Medulla oblongata (tissue), 1 donor: Measurements from ENCODE around the gene PSMB11.
"Not testable (repeated sequence)": the region's sequence is repeated elsewhere in the genome, so short reads cannot be mapped to it uniquely, and the experiment has no call there.

Experiments
- DNase-seq: peaks from one replicate; pipeline ENCODE4 v3.0.0-alpha.2; 2015; ENCODE audit errors: extremely low spot score

PSMB11 gene

DNA sequence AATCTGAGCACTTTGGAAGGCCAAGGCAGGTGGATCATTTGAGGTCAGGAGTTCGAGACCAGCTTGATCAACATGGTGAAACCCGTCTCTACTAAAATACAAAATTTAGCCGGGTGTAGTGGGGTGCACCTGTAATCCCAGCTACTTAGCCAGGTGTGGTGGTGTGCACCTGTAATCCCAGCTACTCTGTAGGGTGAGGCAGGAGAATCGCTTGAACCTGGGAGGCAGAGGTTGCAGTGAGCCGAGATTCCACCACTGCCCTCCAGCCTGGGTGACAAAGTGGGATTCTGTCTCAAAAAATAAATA lies 28.3 kb upstream of the PSMB11 start:
- DNase-seq: not testable (repeated sequence)

DNA sequence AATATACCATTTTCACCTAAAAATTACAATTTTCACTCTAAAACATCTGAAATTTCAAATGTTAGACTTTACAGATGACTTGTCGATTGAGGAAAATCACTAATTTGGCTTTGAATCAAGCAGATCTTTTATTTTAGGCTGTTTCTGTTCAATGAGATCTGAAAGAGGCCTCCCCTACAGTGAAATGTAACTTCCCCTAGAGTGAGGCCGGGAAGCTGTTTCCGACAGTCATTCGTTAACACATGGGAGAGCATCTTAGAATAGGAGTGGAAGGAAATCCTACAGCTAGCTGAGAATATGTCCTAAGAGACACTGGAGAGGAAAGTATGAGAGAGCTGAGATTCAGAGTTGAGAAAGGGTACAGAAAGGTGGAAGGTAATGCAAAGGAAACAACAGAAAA lies 26.4 kb upstream of the PSMB11 start:
- DNase-seq: no peak

DNA sequence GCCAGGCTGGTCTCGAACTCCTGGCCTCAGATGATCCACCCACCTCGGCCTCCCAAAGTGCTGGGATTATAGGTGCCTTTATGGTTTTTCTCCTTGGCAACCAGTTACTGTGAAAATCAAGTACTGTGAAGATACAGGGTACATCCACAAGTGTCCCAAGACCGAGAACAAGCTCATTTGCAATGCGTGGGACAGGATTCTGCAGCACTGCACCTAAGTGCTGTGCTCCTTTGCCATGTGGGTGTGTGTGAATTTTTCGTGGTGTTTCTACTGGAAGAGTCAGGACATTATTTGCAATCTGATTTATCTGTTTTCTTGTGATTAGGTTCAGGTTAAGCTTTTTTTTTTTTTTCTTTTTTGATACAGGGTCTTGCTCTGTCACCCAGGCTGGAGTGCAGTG lies 24.9 kb upstream of the PSMB11 start:
- no peak for DNase-seq

DNA sequence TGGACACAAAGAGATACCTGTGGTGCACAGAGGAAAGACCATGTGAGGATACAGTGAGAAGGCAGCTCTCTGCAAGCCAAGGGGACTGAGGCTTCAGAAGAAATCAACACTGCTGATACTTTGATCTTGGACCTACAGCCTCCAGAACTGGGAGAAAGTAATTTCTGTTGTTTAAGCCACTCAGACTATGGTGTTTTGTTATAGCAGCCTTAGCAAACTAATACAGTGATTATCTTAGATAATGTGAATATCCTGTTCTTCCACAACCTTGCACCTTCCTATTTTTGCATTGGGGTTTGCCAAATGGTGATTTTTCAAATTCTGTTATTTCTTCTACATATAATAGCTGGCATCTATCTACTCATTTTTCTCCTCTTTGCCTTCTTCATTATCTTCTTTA lies 23.9 kb upstream of the PSMB11 start:
- DNase-seq: no peak

DNA sequence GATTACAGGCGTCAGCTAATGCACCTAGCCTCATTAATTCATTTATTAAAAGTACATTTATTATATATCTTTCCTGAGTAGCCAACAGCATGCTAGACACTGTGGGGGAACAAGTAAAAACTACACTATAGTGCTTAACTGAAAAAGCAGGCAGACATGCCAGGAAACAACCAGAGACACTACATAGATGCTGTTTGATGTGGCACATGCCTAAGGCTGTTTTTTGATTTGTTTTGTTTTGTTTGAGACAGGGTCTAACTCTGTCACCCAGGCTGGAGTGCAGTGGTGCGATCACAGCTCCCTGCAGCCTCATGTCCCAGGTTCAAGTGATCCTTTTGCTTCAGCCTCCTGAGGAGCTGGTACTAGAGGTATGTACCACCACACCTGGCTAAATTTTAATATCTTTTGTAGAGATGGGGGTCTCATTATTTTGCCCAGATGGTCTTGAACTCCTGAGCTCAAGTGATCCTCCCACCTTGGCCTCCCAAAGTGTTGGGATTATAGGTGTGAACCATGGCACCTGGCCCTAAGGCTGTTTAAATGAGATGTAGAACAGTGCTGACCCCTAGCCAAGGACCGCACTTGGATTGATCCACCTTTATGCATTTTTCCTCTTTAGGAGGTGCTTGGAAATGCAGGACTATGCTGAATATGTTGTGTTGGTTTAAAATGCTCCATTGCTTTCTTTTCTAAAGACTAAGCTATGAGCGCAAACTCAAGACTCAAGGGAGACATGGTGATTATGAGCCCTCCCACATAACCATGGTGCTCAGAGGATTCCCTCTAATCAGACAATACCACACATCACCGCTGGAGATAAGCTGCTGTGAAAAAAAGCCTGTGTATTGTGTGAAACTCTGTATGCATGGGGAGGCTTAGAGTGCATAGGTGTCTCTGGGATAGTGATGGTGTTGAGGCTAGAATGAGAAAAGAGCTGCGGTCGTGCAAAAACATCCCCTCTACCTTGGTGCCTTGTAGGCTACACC lies 21.6 kb upstream of the PSMB11 start:
- no peak for DNase-seq

DNA sequence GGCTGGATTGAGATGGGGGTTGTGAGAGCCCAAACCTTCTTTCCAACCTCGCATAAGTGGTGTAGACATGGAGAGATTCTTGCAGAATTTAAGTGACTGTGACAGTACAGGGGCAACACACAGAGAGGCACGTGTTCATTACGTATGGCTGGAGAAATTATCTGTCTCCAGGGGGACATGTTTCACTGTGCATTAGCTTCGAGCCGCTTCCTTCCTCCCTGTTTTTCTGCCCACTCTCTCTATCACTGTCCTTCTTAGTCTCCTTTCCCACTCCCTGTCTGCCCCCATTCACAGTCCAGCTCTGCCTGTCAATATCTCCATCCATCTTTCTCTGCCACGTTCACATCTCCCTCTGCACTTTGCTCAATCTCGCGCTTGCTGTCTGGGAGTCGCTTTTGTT lies 20.6 kb upstream of the PSMB11 start:
- DNase-seq: no peak

DNA sequence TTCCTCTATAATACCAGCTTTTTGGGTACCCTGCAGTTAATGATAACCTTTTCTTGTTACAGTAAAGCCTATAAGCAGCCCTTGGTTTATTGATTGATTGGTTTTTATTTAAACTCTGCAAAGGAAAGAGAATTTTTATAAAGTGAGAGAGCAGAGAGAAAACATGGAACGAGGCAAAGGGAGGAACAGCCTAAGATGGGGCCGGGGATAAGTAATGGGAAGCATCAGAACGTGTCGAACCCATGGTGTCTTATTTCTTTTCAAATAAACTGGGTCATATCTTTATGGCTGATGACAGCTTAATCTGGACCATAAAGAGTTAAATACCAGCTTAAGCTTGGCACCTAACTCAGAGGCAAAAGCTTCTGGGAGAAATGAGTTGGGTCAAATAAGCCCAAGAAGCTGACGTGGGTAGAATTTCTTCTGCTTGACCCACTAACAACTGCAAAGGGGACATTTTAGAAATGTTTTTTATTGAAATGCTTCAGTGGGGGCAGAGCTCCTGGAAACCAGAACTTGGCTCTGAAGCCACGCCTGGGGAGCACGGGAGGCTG lies 20.0 kb upstream of the PSMB11 start:
- no peak for DNase-seq

DNA sequence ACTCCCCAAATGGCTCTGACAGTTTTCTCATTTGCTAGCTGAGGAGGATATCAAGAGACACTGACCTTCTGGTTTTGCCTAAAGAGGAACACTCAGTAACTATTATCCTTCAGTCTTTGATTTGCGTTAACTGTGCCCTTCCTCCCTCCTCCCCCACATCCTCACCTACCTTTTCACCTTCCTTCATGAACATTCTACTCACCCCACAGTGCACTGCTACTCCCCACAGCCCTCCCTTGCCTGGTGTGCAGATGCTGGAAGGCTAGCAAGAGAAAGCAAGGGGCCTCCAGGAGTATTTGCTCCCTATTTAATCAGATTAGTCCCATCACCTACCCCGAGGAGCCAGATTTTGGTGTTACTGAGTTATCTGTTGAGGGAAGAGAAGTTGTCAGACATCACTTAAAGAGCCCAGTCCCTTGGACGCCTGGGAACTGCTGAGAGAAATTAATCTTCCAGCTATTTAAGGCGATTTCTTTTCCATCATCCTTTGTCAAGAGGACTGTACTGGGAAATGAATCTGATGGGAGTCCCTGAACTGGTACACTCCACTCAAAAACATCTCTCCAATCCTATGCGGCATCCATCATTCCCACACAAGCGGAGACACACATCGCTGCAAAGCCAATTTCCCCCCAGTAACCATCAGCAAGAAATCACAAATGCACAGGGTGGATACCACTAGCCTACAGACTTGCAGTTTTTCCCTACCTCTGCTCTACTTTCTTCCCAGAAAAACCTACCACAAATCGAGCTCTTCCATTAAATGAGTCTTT lies 18.8 kb upstream of the PSMB11 start:
- DNase-seq: no peak

DNA sequence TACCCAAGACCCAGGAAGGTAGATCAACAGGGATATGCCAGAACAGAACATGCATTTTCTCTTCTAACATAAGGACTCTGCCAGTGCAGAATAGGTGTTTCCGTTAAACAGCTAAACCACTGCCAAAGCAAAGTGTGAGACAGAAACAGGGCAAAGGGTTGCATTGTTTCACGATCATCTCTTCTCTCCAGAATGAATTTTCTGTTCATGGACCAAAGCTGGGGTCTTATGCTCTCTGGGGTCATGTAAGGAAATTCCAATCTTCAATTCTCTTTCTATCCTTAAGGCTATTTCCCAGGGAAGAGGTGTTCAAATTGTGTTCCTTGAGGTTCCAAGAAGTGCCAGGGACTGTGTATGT lies 18.2 kb upstream of the PSMB11 start:
- DNase-seq: no peak

DNA sequence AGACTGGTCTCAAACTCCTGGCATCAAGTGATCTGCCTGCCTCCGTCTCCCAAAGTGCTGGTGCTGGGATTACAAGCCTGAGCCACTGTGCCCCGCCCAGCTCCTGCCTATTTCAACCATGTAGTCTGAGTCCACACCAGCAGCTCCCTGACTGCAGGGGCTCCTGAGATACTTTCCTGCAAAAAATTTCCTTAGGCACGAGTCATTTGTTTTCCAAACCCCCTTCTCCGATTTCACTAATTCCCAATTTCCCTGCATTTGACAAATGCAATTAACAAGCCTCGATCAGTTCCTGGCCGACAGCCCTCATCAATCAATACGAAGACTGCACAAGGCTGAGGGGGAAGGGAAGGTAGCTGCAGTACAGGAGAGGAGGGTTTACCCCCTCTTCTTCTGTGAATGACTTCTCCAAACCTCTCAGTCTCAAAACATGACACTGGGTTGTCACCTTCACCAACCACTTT lies 17.4 kb upstream of the PSMB11 start:
- no peak for DNase-seq

DNA sequence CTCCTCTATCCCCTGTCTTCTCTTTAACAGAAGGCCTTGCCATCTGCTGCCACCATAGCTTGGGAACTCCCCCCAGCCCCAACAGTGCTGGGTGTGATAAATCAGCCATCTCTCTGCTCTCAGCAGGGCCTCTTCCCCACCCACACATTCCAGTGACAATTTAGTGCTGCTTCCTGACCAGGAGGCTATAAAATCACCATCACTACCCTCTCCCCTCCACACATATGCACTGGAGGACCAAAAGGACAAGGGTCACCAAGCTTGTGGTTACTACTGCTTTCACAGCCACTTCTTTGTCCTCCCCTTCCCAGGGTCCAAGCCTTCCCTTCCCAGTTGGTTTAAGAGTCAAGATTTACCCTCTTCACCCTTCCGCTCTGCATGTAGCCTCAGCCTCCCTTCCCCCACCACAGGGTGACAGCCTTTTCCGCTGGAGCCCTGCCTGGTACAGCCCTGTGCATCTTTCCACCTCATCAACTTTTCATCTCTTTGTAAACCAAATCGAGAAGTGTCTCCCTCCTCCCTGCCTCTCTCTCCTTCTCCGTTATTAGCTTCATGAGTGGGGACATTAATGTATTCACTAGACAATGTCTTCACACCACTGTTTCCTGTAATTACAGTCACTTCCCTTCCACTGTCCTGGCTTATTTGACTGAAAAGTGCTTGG lies 16.7 kb upstream of the PSMB11 start:
- no peak for DNase-seq

DNA sequence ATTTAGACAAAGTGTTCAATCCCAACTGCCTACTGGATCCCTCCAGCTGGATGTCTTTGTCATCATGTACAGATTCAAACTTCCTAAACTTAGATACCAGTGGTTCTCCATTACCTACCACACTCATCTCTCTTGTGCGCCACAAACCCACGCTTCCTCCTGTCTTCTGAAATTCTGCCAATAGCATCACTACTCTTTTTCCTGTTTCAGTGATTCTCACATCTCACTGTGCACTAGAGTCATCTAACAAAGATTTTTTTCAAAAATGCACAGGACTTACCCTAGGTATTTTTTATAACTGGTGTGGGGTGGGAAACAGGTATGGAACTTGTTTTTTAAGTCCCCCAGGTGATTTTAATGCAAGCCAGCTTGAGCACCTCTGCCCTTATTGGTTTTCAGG lies 13.2 kb upstream of the PSMB11 start:
- DNase-seq: no peak

DNA sequence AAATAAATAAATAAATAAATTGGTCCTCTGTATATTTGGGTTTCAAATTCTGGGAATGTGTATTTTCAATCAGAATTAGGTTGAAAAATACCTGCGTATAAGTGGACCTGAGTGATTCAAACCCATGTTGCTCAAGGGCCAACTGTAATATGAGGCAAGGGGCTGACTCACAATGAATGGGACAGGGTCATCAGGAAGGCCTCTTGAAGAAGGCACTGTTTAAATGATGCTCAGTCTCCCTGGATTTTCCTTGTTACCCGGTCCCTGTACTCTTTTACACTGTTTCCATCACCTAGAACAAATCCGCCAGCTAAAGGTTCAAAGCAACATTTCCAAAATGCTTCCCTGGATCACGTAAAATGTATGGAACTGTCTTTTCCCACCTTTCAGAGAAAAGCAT lies 11.1 kb upstream of the PSMB11 start:
- no peak for DNase-seq

DNA sequence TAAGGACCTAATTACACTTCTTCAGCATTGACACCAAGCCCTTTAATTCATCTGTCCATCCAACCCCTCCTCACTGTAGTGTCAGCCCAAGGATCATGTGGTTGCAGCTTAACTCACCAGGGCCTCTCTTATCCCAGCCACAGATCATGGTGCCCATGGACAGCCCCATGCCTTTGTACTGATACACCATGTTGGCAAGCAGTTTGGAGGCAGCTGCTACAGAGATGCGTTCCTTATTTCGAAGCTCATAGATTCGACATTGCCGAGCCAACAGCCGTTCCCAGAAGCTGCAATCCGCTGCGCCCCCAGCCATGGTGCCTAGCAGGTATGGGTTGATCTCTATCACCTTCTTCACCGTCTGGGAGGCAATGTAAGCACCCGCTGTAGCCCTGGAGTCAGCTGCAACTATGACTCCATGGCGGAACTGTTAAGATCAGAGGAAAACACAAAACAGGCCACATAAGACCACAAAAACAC lies 8.7 kb upstream of the PSMB11 start:
- no peak for DNase-seq

DNA sequence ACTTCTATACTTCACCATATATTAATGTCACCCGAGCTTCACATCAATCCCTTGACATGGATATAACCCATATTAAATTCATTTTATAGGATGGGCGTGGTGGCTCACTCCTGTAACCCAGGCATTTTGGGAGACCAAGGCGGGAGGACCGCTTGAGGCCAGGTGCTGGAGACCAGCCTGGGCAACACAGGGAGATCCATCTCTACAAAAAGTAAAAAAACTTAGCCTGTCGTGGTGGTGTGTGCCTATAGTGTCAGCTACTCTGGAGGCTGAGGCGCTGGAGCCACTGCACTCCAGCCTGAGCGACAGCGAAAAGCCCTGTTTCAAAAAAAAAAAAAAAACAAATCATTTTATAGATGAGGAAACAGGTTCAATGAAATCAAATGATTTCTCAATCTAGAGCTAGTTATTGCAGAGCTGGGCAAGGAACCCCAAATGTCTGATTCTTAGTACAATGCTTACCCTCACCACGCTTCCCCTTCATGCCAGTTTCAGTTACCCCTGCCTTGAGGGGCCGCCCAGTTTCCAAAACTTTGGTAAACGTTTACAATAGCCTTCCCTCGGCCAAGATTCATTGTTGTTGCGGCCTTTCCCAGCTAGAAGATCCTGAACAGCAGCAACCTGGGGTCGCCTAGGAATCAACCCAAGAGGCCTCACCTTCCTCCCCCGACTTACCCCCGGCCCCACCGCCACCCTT lies 8.1 kb upstream of the PSMB11 start:
- no peak for DNase-seq

DNA sequence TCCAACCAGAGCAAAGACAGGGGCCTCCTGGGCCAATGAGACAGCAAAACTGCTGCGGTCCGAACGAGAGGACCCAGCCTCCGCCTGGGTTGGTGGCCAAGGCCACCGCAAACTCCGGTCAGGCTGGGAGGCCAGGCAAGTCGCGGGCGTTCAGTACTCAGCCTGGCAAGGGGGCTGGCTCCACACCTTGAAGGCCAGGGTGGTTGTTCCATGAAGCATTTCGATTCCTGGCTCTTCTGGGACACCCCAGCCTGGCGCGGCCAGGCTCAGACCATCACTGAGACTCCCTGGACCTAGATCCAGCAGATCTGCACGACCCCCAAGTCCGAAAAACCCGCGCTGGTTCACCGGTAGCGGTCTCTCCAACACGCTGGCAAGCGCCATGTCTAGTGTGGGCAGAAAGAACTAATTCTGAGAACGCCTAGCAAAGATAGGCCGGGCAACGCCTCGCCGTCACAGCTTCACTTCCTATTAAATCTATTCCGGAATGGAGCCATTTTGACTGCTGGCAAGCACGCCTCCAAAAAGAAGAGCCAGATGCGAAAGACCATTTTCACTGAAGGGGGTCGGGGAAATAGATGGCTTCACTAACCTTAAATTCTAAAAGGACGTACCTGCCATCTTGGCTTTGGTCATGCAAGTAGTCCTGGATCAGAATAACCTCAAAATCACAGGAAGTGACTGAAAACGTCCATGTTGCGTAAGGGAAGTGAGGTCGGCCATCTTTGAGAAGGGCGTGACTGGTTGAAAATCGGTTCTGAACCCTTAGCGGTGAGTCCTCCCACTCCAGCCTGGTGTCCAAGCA lies 7.3 kb upstream of the PSMB11 start, which contains the start of gene PSMB5:
Gene PSMB5, minus strand, starts transcription at position 403 of the 805 bp plus-strand sequence. Its CDS starts 19 bp downstream, at position 384.
- DNase-seq: peak; percentile 97

DNA sequence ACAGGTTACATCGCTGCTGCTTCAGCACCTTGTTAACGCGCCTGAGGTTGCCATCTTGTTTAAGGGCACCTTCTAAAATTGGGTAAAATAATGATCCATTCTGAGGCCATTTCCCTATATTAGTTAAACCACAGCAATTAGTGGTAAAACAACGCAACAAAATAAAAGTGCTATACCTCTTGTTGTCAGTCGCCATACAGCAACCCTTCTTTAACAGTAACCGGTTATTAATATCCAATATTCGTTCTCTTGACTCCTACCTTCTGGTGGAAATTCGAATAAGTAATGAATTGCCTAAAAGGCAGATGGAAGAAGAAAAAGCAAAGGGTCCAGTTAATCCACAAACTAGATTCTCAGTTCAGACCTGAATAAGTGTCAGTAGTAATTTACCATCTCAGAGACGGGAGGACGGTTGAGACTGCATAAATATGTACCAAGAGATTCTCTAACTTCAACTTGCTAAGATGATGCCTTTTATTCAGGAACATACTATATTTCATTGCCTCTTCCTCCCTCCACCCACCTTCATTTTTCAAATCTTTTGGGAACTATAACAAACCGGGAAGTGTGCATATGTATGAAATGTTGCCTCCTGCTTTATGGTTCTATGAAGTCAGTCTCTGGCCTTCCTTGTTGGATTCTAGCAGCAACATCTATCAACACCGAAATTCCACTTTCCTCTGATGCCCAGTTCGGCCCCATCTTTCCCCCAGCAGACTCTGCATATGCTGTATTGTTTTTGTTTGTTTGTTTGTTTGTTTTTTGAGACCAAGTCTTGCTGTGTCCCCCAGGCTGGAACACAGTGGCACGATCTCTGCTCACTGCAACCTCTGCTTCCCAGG lies 6.5 kb upstream of the PSMB11 start:
- peak; percentile 40 for DNase-seq

DNA sequence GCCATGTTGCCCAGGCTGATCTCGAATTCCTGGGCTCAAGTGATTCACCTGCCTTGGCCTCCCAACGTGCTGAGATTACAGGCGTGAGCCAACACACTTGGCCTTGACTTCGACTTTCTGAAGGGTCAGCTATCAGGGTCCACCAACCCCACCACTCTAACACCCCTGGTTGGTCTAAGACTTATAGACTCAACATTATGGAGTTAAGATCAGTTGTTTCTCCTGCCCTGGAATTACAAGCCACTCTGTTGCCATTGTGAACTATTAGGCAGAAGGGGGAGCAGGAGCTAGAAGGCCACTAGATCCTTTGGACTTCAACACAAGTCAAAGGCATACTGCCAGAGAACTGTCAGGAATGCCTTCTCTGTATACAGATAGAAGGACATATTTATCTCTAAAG lies 1.9 kb upstream of the PSMB11 start:
- DNase-seq: no peak

DNA sequence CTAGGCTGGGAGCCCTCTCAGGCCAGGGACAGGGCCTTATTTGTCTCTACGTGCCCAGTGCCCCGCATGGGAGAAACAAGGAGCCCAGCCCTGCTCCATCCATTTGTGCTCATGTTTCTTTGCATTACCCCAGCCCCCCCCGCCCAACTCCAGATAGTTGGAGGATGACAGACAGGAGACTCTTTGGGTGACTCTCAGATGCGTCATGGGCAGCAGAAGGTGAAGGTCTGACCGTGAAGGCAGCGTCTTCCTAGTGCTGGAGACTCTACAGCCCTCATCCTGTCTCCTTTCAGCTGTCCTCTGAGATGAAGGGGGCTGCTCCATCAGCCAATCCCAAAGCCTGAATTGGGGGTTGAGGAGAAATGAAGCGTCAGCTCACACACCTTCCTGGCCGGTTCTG lies 283 bp upstream of the PSMB11 start:
- DNase-seq: no peak

DNA sequence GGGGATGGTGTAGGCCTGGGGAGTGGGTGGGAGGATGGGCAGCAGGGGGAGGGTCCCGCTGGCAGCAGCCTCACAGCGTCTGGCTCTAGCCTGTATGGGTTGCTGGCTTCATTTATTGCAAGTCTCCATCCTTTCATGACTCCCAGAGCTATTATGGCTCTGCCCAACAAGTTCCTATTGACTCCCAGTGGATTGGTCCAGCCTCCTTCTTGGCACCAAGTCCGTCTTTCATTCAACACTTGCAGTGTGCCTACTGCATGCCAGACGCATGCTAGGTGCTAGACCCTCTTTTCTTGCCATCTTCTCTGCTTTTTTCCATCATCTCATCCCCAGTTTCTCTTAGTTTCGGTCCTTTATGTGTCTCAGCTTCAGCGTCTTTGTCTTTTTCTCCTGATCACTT lies 1.1 kb downstream of the PSMB11 start:
- DNase-seq: no peak
